Nephron progenitor cell (in vitro differentiated cells): ENCODE data around the gene PACC1.

Experiments used
- DNase-seq: peaks from one replicate; pipeline ENCODE4 v3.0.0; 2021
- H3K27ac Mint-ChIP-seq: 2 replicates; pipeline ENCODE4 v1.8.0; 2021; ENCODE audit warnings: mild to moderate bottlenecking, moderate library complexity, mixed read lengths
- H3K27me3 Mint-ChIP-seq: 2 replicates; pipeline ENCODE4 v1.8.0; 2021; ENCODE audit warnings: mild to moderate bottlenecking, low read depth, mixed read lengths; ENCODE audit not compliant: poor library complexity
- H3K36me3 Mint-ChIP-seq: 2 replicates; pipeline ENCODE4 v1.8.0; 2021; ENCODE audit warnings: low read depth, mixed read lengths
- H3K4me1 Mint-ChIP-seq: 2 replicates; pipeline ENCODE4 v1.8.0; 2021; ENCODE audit warnings: mixed read lengths
- H3K4me3 Mint-ChIP-seq: 2 replicates; pipeline ENCODE4 v1.8.0; 2021; ENCODE audit warnings: mild to moderate bottlenecking, moderate library complexity, mixed read lengths
- H3K9me3 Mint-ChIP-seq: 2 replicates; pipeline ENCODE4 v1.8.0; 2021; ENCODE audit warnings: mild to moderate bottlenecking, moderate library complexity, mixed read lengths
- TF ChIP-seq, protein P1 (sequence below): fragments of 200-600 bp; sonication (generic); IDR thresholded peaks from 2 replicates; pipeline ENCODE4 v1.5.0; 2021; ENCODE audit warnings: antibody characterized with exemption

Gene PACC1

DNA sequence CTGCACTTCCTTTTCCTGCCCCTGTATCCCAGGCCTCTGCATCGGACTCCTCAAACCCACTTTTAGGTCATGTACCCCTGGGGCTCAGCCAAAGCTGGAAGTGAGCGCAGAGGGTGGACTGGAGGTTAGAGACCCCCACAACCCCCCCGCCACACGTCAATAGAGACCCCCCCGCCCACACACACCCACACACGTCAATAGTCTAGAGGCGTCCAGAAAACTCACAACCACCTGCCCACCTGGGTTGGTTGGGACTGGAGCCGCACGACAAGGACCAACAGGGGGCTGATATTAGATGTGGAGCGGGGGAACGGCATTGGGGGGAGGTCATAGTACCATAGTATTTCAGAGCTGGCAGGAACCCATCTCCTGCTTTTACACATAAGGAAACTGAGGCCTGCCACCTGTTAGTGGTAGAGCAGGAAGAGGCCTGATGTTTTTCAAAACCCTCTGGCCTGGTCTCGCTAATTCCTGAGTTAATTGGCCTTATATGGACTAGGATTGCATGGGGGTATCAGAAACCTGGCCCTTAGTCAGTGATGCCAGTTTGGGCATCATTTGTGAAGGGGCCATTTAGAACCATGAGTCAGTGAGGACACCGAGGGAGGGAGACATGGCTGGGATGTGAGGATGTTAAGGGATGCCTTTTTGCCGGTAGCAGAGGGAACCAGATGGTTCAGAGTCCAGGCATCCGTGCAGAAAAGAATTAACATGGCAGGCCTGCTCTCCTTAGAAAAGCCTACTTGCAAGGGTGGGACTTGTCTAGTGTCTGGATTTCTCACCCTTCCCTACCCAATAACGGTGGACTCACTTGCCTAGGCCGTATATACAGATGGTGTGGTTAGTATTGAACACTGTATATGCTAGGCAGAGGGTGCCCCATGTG lies 19.1 kb upstream of the PACC1 start:
- Mint-ChIP-seq H3K4me1 (peaks cover 12% of the 10 kb centered on the region), H3K4me3 (peak overlapping the region; percentile 81), H3K27ac (no peak overlapping the region), H3K9me3 (no peaks in the 10 kb centered on the region), H3K36me3 (no peaks in the 10 kb centered on the region), H3K27me3 (peaks cover 32% of the 10 kb centered on the region)
- DNase-seq: no peak
- TF ChIP-seq, protein P1, sequence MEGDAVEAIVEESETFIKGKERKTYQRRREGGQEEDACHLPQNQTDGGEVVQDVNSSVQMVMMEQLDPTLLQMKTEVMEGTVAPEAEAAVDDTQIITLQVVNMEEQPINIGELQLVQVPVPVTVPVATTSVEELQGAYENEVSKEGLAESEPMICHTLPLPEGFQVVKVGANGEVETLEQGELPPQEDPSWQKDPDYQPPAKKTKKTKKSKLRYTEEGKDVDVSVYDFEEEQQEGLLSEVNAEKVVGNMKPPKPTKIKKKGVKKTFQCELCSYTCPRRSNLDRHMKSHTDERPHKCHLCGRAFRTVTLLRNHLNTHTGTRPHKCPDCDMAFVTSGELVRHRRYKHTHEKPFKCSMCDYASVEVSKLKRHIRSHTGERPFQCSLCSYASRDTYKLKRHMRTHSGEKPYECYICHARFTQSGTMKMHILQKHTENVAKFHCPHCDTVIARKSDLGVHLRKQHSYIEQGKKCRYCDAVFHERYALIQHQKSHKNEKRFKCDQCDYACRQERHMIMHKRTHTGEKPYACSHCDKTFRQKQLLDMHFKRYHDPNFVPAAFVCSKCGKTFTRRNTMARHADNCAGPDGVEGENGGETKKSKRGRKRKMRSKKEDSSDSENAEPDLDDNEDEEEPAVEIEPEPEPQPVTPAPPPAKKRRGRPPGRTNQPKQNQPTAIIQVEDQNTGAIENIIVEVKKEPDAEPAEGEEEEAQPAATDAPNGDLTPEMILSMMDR: no peak

DNA sequence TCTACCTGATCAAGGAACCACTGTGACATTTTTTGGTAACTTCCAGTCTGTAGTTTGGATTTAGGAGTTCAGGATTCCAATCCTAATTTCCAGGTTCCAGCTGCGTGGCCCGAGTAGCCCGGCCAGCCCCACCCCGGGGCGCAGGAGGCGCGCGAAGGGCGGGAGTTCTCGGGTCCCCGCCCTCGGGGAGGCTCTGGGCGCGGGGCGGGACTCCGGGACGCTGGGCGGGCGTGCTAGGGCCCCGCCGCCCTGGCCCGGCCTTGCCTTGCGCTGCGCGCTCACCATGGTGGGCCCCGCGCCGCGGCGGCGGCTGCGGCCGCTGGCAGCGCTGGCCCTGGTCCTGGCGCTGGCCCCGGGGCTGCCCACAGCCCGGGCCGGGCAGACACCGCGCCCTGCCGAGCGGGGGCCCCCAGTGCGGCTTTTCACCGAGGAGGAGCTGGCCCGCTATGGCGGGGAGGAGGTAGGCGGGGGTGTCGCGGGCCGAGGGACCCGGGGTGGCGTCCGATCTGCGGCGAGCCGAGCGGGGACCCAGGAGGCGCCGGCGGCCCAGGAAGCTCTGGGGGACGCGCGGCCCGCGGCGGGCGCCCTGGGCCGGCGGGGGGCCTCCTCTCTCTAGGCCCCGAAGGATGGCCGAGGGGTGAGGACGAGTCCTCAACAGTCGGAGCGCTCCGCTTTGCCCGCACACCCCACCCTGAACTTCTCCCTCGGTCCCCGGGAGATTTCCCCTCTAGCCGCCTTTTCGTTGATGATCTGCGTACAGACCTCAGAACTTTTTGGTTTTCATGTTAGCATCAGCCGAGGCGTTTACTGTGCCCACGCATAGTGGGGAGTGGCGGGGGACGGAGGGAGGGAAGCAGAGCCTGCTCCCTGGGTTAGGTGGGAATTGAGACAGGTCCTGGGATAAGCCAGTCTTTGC lies 18.2 kb upstream of the PACC1 start, which contains the start of gene NENF:
TSS of gene NENF (plus strand) at position 260 of the 916 bp plus-strand sequence. CDS start at position 284, 24 bp downstream.
- peaks cover 32% of the 10 kb centered on the region for H3K27me3 Mint-ChIP-seq
- peak within 1 kb of the TSS; percentile 81 for H3K4me3 Mint-ChIP-seq
- DNase-seq: peak; percentile 82
- H3K36me3 Mint-ChIP-seq: no peaks in the 10 kb centered on the region
- TF ChIP-seq, protein P1: no peak
- no peaks in the 10 kb centered on the region for H3K9me3 Mint-ChIP-seq
- peaks cover 12% of the 10 kb centered on the region for H3K4me1 Mint-ChIP-seq
- H3K27ac Mint-ChIP-seq: no peak within 1 kb of the TSS

DNA sequence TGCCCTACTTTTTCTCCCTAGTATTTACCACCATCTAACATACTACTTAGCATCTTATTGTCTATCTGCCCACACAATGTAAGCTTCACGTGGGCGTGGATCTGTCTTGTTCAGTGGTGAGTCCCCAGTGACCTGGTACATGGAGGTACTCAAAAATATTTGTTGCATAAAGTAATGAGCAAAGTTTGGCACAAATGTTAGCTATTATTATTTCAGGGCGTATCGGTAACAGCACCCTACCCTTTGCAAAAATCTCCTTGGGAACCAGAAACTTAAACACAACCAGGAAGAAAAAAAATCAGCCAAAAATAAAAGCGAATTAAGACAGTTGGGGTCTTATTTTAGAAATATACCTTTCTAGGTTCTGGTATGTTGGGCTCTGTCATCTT lies 17.6 kb upstream of the PACC1 start:
- no peak overlapping the region for H3K27ac Mint-ChIP-seq
- no peak for DNase-seq
- peaks cover 12% of the 10 kb centered on the region for H3K4me1 Mint-ChIP-seq
- H3K36me3 Mint-ChIP-seq: no peaks in the 10 kb centered on the region
- peaks cover 32% of the 10 kb centered on the region for H3K27me3 Mint-ChIP-seq
- H3K9me3 Mint-ChIP-seq: no peaks in the 10 kb centered on the region
- TF ChIP-seq, protein P1: no peak
- peak overlapping the region; percentile 75 for H3K4me3 Mint-ChIP-seq

DNA sequence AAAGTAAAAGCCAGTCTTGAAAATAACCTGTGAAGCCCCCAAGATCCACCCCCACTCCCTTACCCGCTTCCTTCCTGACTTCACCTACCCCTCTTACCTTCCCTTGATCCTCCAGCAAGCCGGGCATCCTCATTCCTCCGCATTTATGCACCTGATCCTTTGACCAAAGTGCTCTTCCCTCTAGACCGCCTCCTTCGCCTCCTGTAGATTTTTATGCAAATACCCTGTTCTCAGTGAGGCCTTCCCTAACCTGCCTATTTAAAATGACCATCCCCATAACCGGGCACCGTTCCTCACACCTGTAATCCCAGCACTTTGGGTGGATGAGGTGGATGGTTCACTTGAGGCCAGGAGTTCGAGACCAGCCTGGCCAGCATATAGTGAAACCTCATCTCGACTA lies 17.0 kb upstream of the PACC1 start:
- peaks cover 12% of the 10 kb centered on the region for H3K4me1 Mint-ChIP-seq
- H3K27ac Mint-ChIP-seq: no peak overlapping the region
- DNase-seq: no peak
- H3K4me3 Mint-ChIP-seq: peak overlapping the region; percentile 55
- H3K27me3 Mint-ChIP-seq: peaks cover 35% of the 10 kb centered on the region
- TF ChIP-seq, protein P1: no peak
- no peaks in the 10 kb centered on the region for H3K36me3 Mint-ChIP-seq
- no peaks in the 10 kb centered on the region for H3K9me3 Mint-ChIP-seq

DNA sequence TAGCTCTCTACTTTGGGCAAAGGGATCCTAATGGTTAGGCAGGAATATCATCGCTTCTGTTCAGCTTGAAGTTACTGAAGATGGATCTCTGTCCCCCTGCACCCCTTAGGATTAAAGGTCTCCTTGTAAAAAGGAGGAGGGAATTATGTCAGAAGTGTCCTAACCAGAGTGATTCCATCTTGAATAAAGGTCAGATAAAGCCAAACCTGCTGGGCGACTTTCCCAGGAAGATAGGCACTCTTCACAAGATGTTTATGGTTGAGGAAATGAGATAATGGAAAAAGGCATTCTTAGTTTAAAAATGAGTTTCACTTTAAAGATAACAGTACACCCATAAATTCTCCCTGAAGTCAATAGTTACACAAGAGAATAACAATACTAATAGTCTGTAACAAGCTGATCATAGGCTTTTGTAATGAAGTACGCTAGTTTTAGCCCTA lies 16.3 kb upstream of the PACC1 start:
- Mint-ChIP-seq H3K4me1 (peaks cover 12% of the 10 kb centered on the region), H3K9me3 (no peaks in the 10 kb centered on the region), H3K27me3 (peaks cover 35% of the 10 kb centered on the region), H3K27ac (no peak overlapping the region), H3K4me3 (no peak overlapping the region), H3K36me3 (no peaks in the 10 kb centered on the region)
- TF ChIP-seq, protein P1: no peak
- no peak for DNase-seq
